ENCODE results near the gene CASS4.
"Not testable (repeated sequence)": the region's sequence is repeated elsewhere in the genome, so short reads cannot be mapped to it uniquely, and the experiment has no call there.

CASS4 gene

GRCh38 chr20:56392132-56392880 lies 19.8 kb upstream of the CASS4 start, which contains the start of the genes AURKA and CSTF1:
TSS of gene AURKA (minus strand) at chr20:56392215. CDS start at chr20:56388197, 4,018 bp downstream.
TSS of gene CSTF1 (plus strand) at chr20:56392645. CDS start at chr20:56395553, 2,908 bp downstream.
- peak; percentile 99 for DNase-seq

DNA sequence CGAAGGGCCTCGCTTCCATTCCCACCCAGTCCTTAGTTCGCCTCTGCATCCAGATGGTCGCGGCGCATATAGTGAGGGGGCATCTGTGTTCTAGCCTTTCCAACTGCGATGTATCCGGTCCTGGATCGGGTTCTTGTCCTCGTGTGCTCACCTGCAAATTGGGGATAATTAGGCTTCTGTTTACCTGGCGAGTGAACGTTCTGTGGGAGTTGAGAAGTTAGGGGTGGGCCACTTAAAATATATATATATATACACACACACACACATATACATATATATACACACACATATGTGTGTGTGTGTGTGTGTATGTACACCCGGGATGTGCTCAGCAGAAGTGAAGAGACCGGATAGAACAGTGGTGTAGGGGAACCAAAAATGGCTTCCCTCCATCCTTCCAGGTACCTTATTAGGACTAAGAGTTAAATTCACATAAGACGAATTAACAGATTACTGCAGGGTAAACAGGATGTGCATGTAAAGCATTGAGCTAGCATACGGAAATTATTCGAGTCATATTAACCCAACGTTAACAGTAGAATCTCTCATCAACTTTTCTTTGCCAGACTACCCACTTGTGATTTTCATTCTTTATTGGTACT lies 19.1 kb upstream of the CASS4 start:
- no peak for DNase-seq

GRCh38 chr20:56393653-56394052 lies 18.4 kb upstream of the CASS4 start:
- no peak for DNase-seq

GRCh38 chr20:56395166-56395565 lies 16.9 kb upstream of the CASS4 start:
- no peak for DNase-seq

GRCh38 chr20:56400001-56400640 lies 11.9 kb upstream of the CASS4 start:
- DNase-seq: peak; percentile 47

GRCh38 chr20:56403465-56403864 lies 8.6 kb upstream of the CASS4 start:
- no peak for DNase-seq

DNA sequence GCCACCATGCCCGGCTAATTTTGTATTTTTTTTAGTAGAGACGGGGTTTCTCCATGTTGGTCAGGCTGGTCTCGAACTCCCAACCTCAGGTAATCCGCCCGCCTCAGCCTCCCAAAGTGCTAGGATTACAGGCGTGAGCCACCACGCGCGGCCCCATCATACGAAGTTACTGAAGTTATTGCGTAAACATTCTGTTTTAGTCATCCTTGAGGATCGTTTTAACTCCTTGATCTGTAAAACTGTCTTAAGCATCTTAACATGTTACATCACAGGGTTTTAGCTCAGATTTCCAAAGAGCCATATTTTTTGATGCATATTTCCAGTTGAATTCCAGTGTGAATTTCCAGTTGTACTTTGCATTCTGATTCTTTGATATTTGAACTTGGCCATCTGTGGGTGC lies 6.7 kb upstream of the CASS4 start:
- not testable (repeated sequence) for DNase-seq

GRCh38 chr20:56406910-56407309 lies 5.2 kb upstream of the CASS4 start:
- no peak for DNase-seq

- no peak for DNase-seq
Observed at GRCh38 chr20:56409521-56409920, 2.5 kb upstream of the CASS4 start.

DNA sequence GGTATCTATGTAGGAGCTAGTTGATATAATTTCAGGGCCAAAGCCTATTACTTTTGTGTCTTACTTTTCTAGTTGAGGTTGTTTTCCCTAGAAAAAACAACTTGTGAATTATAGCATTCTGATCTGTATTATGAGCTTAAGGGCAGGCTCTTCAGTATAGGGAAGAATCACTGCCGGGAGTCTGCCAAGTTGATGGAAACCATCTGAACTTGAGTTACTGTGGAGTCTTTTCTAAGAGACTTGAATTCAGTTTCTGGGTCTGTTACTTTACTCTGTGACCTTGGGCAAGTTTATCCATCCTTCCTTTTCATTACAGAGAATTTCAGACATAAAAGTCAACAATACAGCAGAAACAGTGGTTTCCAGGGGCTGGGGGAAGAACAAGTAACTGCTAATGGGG lies 2.1 kb upstream of the CASS4 start:
- DNase-seq: no peak

GRCh38 chr20:56411287-56411686 lies 773 bp upstream of the CASS4 start:
- DNase-seq: not testable (repeated sequence)

DNA sequence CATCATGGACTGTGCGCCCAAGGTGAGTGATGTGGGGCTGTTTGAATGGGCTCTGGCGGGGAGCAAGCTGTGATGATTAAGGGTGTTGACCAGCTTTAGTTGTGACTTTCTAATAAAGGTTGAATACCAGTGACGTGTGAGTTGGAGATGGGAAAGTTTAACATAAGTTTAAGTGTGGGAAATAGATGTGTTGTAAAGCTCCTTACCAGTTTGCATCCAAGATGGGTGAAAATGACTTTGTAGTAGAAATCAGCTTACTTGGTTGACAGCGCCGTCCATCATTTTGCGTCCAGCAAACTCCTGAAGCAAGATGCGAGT lies 372 bp downstream of the CASS4 start:
- no peak for DNase-seq

DNA sequence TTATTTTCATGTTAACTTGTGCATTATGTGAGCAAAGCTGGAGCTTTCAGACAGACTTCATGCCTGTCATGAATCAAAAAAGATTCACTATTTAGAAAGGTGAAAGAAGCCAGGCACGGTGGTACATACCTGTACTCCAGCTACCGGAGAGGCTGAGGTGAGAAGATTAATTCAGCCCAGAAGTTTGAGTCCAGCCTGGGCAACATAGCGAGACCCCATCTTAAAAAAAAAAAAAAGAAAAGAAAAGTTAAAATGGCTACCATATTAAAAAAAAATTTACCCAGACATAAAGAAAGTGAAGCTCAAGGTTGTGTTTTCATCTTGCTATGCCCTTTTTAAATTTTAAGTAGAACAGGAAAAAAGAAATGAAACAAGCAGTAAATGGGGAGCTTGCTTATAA lies 889 bp downstream of the CASS4 start:
- no peak for DNase-seq

DNA sequence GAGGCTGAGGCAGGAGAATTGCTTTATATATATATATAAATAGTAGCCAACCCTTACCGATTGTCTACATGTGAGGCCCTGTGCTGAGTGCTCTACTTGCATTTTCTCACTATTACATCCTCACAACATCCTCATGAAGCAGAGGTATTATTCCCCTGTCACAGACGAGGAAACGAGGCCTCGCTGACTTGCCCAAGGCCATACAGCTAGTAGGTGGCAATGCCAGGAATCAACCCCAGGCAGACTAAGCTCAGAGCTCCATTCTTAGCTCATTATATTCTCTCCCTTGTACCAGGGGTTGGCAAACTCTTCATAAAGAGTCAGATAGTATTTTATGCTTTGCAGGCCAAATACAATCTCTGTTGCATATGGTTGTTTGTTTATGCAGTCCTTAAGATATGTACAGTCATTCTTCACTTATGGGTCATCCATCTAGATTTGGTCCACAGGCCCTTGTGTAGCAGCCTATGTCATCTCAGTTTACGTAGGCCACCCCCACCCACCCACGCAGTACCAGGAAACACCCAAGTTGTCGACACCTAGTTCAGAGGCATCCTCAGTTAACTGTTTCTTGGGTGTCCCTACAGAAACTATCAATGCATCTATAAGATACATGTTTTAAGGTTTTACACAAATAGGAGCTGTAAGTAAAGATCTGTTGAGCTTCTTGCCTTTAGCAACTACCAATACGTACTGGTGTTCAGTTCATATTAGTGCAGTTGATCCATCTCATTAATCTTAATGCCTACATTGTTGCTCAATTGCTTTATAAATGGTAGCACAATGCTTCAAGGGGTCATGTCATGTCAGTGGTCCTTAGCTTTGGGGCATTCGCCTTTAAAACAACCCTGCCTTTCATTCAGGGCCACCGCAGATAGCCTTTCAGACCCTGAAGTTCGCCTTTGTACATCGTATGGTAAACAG lies 3.0 kb downstream of the CASS4 start:
- peak; percentile 46 for DNase-seq

DNA sequence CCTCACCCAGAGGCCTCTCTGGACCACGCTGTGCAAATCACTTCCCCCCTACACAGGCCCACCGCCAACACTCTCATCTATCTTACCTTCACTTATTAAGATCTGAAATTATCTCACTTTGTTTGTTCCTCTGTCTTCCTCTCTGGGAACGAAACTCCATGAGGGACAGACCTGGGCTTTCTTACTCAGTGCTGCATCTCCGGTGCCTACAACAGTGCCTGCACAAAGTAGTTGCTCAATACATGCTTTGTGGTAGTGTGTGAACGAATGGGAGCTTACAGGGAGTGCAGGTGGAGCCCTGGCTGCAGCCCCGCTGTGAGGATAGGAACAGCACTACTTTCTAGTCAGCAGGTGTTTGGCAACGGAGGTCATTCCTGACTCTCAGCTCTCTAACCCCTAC lies 5.3 kb downstream of the CASS4 start:
- DNase-seq: no peak

- DNase-seq: no peak
Observed at GRCh38 chr20:56417911-56418310, 5.9 kb downstream of the CASS4 start.

- DNase-seq: no peak
Observed at GRCh38 chr20:56418385-56418861, 6.4 kb downstream of the CASS4 start.

DNA sequence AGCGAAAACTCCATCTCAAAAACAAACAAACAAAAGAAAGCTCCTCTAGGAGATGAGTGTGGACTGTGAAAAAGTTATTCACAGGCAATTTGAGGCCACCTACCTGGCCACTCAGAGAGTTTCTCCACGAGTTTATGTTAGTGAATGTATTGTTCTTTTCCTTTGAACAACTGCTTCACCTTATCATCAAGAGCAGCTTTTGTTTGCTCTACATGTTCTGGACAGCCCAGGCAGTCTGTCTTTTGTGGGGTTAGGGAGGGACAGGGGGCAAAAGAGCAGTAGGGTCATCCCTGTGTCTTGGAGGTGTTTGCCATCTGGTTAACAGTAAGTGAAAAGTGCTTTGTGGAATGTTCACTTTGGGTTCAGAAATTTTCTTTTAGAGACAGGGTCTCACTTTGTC lies 8.0 kb downstream of the CASS4 start:
- no peak for DNase-seq

- no peak for DNase-seq
Observed at GRCh38 chr20:56420940-56421688, 9.1 kb downstream of the CASS4 start.

GRCh38 chr20:56422076-56422823 lies 10.2 kb downstream of the CASS4 start:
- DNase-seq: no peak

GRCh38 chr20:56422824-56423189 lies 10.7 kb downstream of the CASS4 start:
- DNase-seq: no peak

DNA sequence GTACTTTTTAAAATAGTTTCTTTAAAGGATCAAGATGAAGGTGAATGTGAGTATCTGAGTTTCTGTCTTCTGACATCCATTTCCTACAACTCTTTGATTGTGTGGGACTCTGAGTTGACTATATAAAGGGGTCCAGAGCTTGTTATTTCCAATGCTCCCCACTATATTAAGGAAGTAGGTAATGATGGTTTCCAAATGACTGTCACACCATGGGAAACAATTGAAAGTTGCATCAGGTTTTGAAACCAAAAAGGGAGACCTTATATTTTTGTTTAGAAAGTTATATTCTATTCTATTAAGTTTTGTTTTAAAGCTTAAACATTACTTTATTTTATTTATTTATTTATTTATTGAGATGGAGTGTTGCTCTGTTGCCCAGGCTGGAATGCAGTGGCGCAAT lies 11.2 kb downstream of the CASS4 start:
- no peak for DNase-seq
